Caco-2 (cell line): ENCODE results near the gene SLX4. TPM values are rescaled to one million over a fixed set of nuclear protein-coding genes. Genes with fewer than 3 reads are reported as not detected.

Source experiments
- BruUV-seq: library from RNA; stranded (reverse); fragments of 400-500 nt; replicated peaks from 2 replicates; lab custom pipeline; 2021; lab: Mats Ljungman, UMichigan
- CTCF ChIA-PET: fragments of 300-600 bp; sonication (Branson Sonifier 250); formaldehyde crosslinking; loops from one replicate; lab custom pipeline; 2022; ENCODE audit warnings: antibody characterized with exemption; lab: Charles Lee
- POLR2A ChIA-PET: fragments of 300-600 bp; sonication (Branson Sonifier 250); formaldehyde crosslinking; loops from one replicate; lab custom pipeline; 2022; ENCODE audit warnings: antibody characterized with exemption; lab: Charles Lee
- DNase-seq, 2 experiments: peaks; one replicate each; pipeline versions ENCODE4 v3.0.0 to v3.0.0-alpha.2; 2020 to 2022
- H3K27me3 ChIP-seq: replicated peaks from 2 replicates; pipeline ENCODE4 v1.6.0; 2011; ENCODE audit warnings: low read length; ENCODE audit not compliant: control insufficient read depth, insufficient read depth
- H3K36me3 ChIP-seq: 2 replicates; pipeline ENCODE4 v1.5.1; 2011; ENCODE audit warnings: low read length; ENCODE audit not compliant: control insufficient read depth, insufficient read depth
- H3K4me1 ChIP-seq: fragments of 250-450 bp; sonication (Bioruptor Pico); 2 replicates; pipeline ENCODE4 v1.5.1; 2020; ENCODE audit warnings: mild to moderate bottlenecking
- H3K4me3 ChIP-seq: 2 replicates; pipeline ENCODE4 v1.5.1; 2011; ENCODE audit warnings: low read depth, mild to moderate bottlenecking, control low read depth, low read length
- H3K9me3 ChIP-seq: fragments of 250-450 bp; sonication (Bioruptor Pico); 2 replicates; pipeline ENCODE4 v1.5.1; 2020; ENCODE audit warnings: mild to moderate bottlenecking, moderate library complexity
- H3K27ac Mint-ChIP-seq: one replicate; pipeline ENCODE4 v1.8.0; 2022; ENCODE audit warnings: mixed read lengths; ENCODE audit not compliant: unreplicated experiment
- H3K27me3 Mint-ChIP-seq: one replicate; pipeline ENCODE4 v1.8.0; 2022; ENCODE audit warnings: mixed read lengths; ENCODE audit not compliant: insufficient read depth, unreplicated experiment
- H3K36me3 Mint-ChIP-seq: one replicate; pipeline ENCODE4 v1.8.0; 2022; ENCODE audit warnings: mild to moderate bottlenecking, mixed read lengths; ENCODE audit not compliant: insufficient read depth, unreplicated experiment
- H3K4me1 Mint-ChIP-seq: one replicate; pipeline ENCODE4 v1.8.0; 2022; ENCODE audit warnings: low read depth, mixed read lengths; ENCODE audit not compliant: unreplicated experiment
- H3K4me3 Mint-ChIP-seq: one replicate; pipeline ENCODE4 v1.8.0; 2022; ENCODE audit warnings: mild to moderate bottlenecking, moderate library complexity, mixed read lengths; ENCODE audit not compliant: unreplicated experiment
- H3K9me3 Mint-ChIP-seq: one replicate; pipeline ENCODE4 v1.8.0; 2022; ENCODE audit warnings: mixed read lengths; ENCODE audit not compliant: unreplicated experiment
- CTCF ChIP-seq, 2 experiments: fragments of 200-600 bp in 1 of 2; IDR thresholded peaks; 1 replicate in 1 of 2; 2 replicates in 1 of 2; pipeline versions ENCODE4 v1.5.1 to v1.8.0; 2011 to 2022; ENCODE audit warnings: antibody characterized with exemption in 1 of 2, control low read depth in 1 of 2, inconsistent platforms in 1 of 2, low read depth in 1 of 2, low read length in 1 of 2, mild to moderate bottlenecking in 1 of 2, moderate library complexity in 1 of 2; ENCODE audit not compliant: insufficient read depth in 1 of 2, severe bottlenecking in 1 of 2, unreplicated experiment in 1 of 2
- intact Hi-C: fragments of 100-400 bp; cut with micrococcal nuclease; formaldehyde crosslinking; loops from one replicate; pipeline ENCODE4 v1.10.0; 2022; ENCODE audit not compliant: unreplicated experiment
- total RNA-seq: library from RNA; stranded (reverse); gene quantifications from 2 replicates; pipeline ENCODE4 v1.2.3, GENCODE V29; 2022

Gene SLX4
- total RNA-seq, 1 experiment from 2014 or later = 10.4 TPM

- Histone ChIP-seq H3K9me3 (no peaks in the 10 kb centered on the region), H3K36me3 (no peaks in the 10 kb centered on the region), H3K4me1 (peaks cover 25% of the 10 kb centered on the region), H3K27me3 (no peaks in the 10 kb centered on the region), H3K4me3 (no peak overlapping the region)
- Mint-ChIP-seq H3K36me3 (peaks cover 11% of the 10 kb centered on the region), H3K27ac (no peak overlapping the region), H3K9me3 (peaks cover 12% of the 10 kb centered on the region), H3K4me1 (peaks cover 31% of the 10 kb centered on the region), H3K4me3 (no peak overlapping the region), H3K27me3 (no peaks in the 10 kb centered on the region)
- POLR2A ChIA-PET = no interaction called here
- no peak for DNase-seq
- intact Hi-C loops = no loop called here
- CTCF ChIA-PET = interaction anchor here (0.6 kb wide), 1 partner anchor 45 kb away, joined by 3 read pairs; no protein-coding TSS in a partner anchor
- no TSS peak for BruUV-seq
- no peak for TF ChIP-seq CTCF (IDR thresholded peaks at IDR 0.05; ENCODE audit: insufficient read depth in 1 of 2, low read depth in 1 of 2, low read length in 1 of 2, severe bottlenecking in 1 of 2, unreplicated experiment in 1 of 2)
These were observed 28.8 kb upstream of the SLX4 start for GRCh38 chr16:3640207-3640606.

GRCh38 chr16:3638916-3639644, 27.7 kb upstream of the SLX4 start:
- Mint-ChIP-seq H3K27ac (no peak overlapping the region), H3K4me1 (peaks cover 31% of the 10 kb centered on the region), H3K27me3 (no peaks in the 10 kb centered on the region), H3K9me3 (peaks cover 12% of the 10 kb centered on the region), H3K4me3 (no peak overlapping the region), H3K36me3 (peaks cover 11% of the 10 kb centered on the region)
- Histone ChIP-seq H3K9me3 (no peaks in the 10 kb centered on the region), H3K36me3 (no peaks in the 10 kb centered on the region), H3K4me3 (no peak overlapping the region), H3K27me3 (no peaks in the 10 kb centered on the region), H3K4me1 (peaks cover 25% of the 10 kb centered on the region)
- TF ChIP-seq CTCF (IDR thresholded peaks at IDR 0.05; ENCODE audit: insufficient read depth in 1 of 2, low read depth in 1 of 2, low read length in 1 of 2, severe bottlenecking in 1 of 2, unreplicated experiment in 1 of 2) = no peak
- ChIA-PET CTCF (no interaction called here), POLR2A (no interaction called here)
- intact Hi-C loops = no loop called here
- no TSS peak for BruUV-seq
- DNase-seq = no peak

GRCh38 chr16:3637371-3637923, 26.0 kb upstream of the SLX4 start:
- H3K9me3 ChIP-seq = no peaks in the 10 kb centered on the region
- Mint-ChIP-seq H3K4me1 (peaks cover 22% of the 10 kb centered on the region), H3K36me3 (peaks cover 3% of the 10 kb centered on the region), H3K27me3 (no peaks in the 10 kb centered on the region), H3K27ac (peak overlapping the region; percentile 73), H3K4me3 (no peak overlapping the region), H3K9me3 (peaks cover 12% of the 10 kb centered on the region)
- TF ChIP-seq CTCF (IDR thresholded peaks at IDR 0.05; ENCODE audit: insufficient read depth in 1 of 2, low read depth in 1 of 2, low read length in 1 of 2, severe bottlenecking in 1 of 2, unreplicated experiment in 1 of 2) = no peak
- intact Hi-C loops = no loop called here
- BruUV-seq = no TSS peak
- H3K27me3 ChIP-seq = no peaks in the 10 kb centered on the region
- no peaks in the 10 kb centered on the region for H3K36me3 ChIP-seq
- peaks cover 18% of the 10 kb centered on the region for H3K4me1 ChIP-seq
- ChIA-PET POLR2A (no interaction called here), CTCF (interaction anchor here (0.6 kb wide), 1 partner anchor 20 kb away, joined by 3 read pairs; no protein-coding TSS in a partner anchor)
- peak; percentile 57 to 63 for DNase-seq
- no peak overlapping the region for H3K4me3 ChIP-seq
